Measurements from ENCODE around the gene DCN.

Gene DCN

DNA sequence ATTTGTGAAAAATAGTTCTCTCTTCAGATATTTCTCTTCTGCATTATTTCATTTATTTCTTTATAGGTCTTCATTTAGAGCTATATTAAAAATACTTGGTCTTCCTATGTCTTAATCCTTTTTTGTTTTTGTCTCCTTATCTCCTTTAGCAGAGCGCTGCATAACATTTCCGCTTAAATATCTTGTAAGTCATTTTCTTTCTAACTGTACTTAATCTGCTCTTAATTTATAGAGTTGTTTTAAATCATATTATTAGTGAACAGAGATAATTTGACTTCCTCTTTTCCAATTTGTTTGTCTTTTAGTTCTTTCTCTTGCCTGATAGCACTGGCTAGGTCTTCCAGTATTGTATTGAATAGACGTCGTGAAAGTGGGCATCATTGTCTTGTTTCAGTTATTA, 89.3 kb downstream of the DCN start:
- no peaks in the 10 kb centered on the region for H3F3A ChIP-seq (ENCODE audit: low read depth)
- no peak overlapping the region for H3K9ac ChIP-seq (ENCODE audit: low read depth, low read length, poor library complexity, severe bottlenecking)
- H3K4me3 ChIP-seq (ENCODE audit: low read length, poor library complexity, severe bottlenecking): no peak overlapping the region
- H3K9me3 ChIP-seq (ENCODE audit: insufficient read depth, low read depth, low read length): peaks cover 6% of the 10 kb centered on the region; the same call in 1 of the 2 replicates
- H4K20me1 ChIP-seq (ENCODE audit: insufficient read depth, low read length, poor library complexity, severe bottlenecking): no peaks in the 10 kb centered on the region
- H3K79me2 ChIP-seq (ENCODE audit: insufficient read depth, low read length): no peaks in the 10 kb centered on the region
- H3K36me3 ChIP-seq (ENCODE audit: insufficient read depth, low read length): no peaks in the 10 kb centered on the region
- H3K9me2 ChIP-seq (replicated peaks; ENCODE audit: low read depth, low read length): no peaks in the 10 kb centered on the region
- no peaks in the 10 kb centered on the region for H3K27me3 ChIP-seq (ENCODE audit: insufficient read depth, low read length, poor library complexity, severe bottlenecking)
- no peak for TF ChIP-seq EZH2phosphoT487 (IDR thresholded peaks at IDR 0.05; ENCODE audit: borderline replicate concordance)
- TF ChIP-seq, protein P1, sequence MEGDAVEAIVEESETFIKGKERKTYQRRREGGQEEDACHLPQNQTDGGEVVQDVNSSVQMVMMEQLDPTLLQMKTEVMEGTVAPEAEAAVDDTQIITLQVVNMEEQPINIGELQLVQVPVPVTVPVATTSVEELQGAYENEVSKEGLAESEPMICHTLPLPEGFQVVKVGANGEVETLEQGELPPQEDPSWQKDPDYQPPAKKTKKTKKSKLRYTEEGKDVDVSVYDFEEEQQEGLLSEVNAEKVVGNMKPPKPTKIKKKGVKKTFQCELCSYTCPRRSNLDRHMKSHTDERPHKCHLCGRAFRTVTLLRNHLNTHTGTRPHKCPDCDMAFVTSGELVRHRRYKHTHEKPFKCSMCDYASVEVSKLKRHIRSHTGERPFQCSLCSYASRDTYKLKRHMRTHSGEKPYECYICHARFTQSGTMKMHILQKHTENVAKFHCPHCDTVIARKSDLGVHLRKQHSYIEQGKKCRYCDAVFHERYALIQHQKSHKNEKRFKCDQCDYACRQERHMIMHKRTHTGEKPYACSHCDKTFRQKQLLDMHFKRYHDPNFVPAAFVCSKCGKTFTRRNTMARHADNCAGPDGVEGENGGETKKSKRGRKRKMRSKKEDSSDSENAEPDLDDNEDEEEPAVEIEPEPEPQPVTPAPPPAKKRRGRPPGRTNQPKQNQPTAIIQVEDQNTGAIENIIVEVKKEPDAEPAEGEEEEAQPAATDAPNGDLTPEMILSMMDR (conservative IDR thresholded peaks at IDR 0.05; ENCODE audit: low read length): no peak
- H2AFZ ChIP-seq (ENCODE audit: low read length): no peak overlapping the region
- no peak overlapping the region for H3K4me2 ChIP-seq (ENCODE audit: low read depth, low read length, poor library complexity, severe bottlenecking)
- no peaks in the 10 kb centered on the region for H3K4me1 ChIP-seq (ENCODE audit: insufficient read depth, low read length, poor library complexity, severe bottlenecking)

DNA sequence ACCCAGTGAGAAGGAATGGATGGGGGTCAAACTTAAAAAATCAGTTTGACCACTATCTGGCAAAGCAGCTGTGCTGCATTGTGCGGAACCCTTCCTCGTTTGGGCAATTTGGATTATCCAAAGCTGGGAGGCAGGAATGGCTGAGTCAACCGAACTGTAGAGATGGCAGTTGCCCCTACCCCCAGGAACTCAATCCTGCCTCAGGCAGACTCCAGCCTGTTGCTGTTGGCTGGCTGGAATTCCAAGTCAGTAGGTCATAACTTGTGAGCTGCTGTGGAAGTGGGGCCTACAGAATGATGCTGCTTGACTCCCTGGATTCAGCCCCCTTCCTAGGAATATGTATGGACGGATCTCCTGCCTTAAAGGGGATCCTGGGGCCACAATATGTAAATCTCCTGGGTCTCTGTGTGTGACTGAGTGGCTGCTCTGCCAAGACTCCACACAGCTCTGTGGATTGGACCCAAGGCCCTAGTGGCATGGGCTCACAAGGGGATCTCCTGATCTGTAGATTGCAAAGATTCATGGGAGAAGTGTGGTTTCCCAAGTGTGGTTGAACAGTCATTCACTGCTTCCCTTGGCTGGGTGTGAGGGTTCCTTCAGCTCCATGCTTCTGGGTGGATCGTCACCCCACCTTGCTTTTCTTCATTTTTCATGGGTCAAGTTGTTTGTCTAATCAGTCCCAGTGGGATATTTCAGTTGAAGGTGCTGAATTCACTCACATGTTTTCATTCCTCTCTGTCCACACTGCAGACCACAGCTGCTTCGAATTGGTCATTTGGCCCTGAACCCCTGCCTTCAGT, 90.5 kb downstream of the DCN start:
- Histone ChIP-seq H3K9ac (ENCODE audit: low read depth, low read length, poor library complexity, severe bottlenecking) (no peak overlapping the region), H3K4me3 (ENCODE audit: low read length, poor library complexity, severe bottlenecking) (no peak overlapping the region), H3K4me2 (ENCODE audit: low read depth, low read length, poor library complexity, severe bottlenecking) (no peak overlapping the region), H3K79me2 (ENCODE audit: insufficient read depth, low read length) (no peaks in the 10 kb centered on the region), H3K36me3 (ENCODE audit: insufficient read depth, low read length) (no peaks in the 10 kb centered on the region), H3K4me1 (ENCODE audit: insufficient read depth, low read length, poor library complexity, severe bottlenecking) (no peaks in the 10 kb centered on the region), H4K20me1 (ENCODE audit: insufficient read depth, low read length, poor library complexity, severe bottlenecking) (no peaks in the 10 kb centered on the region), H3K9me3 (ENCODE audit: insufficient read depth, low read depth, low read length) (peaks cover 6% of the 10 kb centered on the region; the same call in 1 of the 2 replicates), H3K9me2 (replicated peaks; ENCODE audit: low read depth, low read length) (no peaks in the 10 kb centered on the region), H3K27me3 (ENCODE audit: insufficient read depth, low read length, poor library complexity, severe bottlenecking) (no peaks in the 10 kb centered on the region), H2AFZ (ENCODE audit: low read length) (no peak overlapping the region), H3F3A (ENCODE audit: low read depth) (no peaks in the 10 kb centered on the region)
- TF ChIP-seq, protein P1 (conservative IDR thresholded peaks at IDR 0.05; ENCODE audit: low read length): no peak

All from Loucy (cell line).